ENCODE measurements around the gene VAC14.
A peak's percentile ranks its signal among the peaks of the same experiment; 100 is the strongest.
"Not testable (repeated sequence)": the region's sequence is repeated elsewhere in the genome, so short reads cannot be mapped to it uniquely, and the experiment has no call there.

The VAC14 gene

GRCh38 chr16:70743791-70744190 lies 57.2 kb downstream of the VAC14 start:
- TF ChIP-seq, protein P1, sequence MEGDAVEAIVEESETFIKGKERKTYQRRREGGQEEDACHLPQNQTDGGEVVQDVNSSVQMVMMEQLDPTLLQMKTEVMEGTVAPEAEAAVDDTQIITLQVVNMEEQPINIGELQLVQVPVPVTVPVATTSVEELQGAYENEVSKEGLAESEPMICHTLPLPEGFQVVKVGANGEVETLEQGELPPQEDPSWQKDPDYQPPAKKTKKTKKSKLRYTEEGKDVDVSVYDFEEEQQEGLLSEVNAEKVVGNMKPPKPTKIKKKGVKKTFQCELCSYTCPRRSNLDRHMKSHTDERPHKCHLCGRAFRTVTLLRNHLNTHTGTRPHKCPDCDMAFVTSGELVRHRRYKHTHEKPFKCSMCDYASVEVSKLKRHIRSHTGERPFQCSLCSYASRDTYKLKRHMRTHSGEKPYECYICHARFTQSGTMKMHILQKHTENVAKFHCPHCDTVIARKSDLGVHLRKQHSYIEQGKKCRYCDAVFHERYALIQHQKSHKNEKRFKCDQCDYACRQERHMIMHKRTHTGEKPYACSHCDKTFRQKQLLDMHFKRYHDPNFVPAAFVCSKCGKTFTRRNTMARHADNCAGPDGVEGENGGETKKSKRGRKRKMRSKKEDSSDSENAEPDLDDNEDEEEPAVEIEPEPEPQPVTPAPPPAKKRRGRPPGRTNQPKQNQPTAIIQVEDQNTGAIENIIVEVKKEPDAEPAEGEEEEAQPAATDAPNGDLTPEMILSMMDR (IDR thresholded peaks at IDR 0.05; ENCODE audit: borderline replicate concordance, insufficient read depth, low read depth, low read length): no peak
- no peak overlapping the region for H3K4me3 ChIP-seq (ENCODE audit: low read depth, low read length)

DNA sequence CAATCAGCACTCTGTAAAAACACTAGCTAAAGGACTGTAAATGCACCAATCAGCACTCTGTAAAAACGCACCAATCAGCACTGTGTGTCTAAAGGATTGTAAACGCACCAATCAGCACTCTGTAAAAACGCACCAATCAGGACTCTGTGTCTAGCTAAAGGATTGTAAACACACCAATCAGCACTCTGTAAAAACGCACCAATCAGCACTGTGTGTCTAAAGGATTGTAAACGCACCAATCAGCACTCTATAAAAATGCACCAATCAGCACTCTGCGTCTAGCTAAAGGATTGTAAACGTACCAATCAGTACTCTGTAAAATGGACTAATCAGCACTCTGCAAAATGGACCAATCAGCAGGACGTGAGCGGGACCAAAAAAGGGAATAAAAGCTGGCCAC lies 58.0 kb downstream of the VAC14 start:
- not testable (repeated sequence) for H3K4me3 ChIP-seq (ENCODE audit: low read depth, low read length)

DNA sequence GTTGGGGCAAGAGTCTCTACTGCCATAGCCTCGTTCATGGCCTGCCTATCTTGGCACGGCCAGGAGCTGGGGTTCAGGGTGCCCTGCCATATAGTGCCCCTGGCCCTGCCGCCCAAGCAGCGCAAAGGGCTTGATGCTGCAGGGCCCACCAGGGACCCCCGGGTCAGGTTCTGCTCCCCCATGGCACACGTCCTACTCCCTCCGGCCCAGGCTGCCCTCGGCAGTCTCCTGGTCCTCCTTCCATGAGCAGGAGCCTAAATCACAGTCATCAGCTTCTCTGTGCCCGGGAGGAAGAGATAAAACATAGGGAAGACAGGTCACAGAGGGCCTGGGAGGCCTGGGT lies 59.2 kb downstream of the VAC14 start:
- no peak overlapping the region for H3K4me3 ChIP-seq (ENCODE audit: low read depth, low read length)
- TF ChIP-seq, protein P1 (IDR thresholded peaks at IDR 0.05; ENCODE audit: borderline replicate concordance, insufficient read depth, low read depth, low read length): no peak

DNA sequence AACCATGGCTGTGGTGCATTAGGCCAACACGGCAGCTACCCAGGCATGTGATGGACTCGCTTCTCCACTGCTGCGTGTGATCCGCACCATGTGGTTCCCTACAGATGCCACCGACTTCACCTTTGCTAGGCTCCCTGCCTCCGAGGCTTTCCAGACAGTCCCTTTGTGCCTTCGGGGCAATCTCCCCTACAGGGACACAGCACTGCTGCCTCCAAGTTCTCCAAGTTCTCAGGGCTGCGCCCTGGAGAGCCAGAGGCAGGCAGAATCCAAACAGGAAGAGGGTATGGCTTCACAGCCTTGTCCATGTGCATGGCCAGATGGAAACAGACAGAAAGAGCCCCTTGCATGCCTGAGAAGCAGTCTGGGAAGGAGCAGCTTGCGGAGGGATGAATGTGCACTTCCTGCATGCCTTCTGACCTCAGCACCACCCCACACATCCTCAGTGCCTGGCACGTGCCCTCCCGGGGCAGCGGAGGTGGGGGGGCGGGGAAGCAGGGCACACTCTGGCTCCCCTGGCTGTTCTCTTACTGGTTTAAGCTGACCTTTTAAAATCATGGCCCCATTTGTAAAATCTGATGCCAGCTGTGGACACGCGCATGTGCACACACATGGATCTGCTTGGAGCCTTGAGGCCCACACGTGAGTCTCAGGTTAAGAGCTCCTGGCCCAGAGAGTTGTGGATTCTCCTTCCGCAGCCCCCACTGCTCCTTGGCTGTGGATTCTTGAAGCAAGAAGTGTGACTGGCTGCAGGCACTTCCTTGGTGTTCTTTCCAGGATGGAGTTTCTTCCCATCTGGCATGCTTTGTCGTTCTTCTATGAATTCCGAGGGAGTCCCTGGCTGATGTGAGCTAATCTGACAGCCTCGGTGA lies 59.8 kb downstream of the VAC14 start:
- no peak overlapping the region for H3K4me3 ChIP-seq (ENCODE audit: low read depth, low read length)
- TF ChIP-seq, protein P1 (IDR thresholded peaks at IDR 0.05; ENCODE audit: borderline replicate concordance, insufficient read depth, low read depth, low read length): no peak

GRCh38 chr16:70740174-70740913 lies 60.6 kb downstream of the VAC14 start:
- TF ChIP-seq, protein P1 (IDR thresholded peaks at IDR 0.05; ENCODE audit: borderline replicate concordance, insufficient read depth, low read depth, low read length): no peak

DNA sequence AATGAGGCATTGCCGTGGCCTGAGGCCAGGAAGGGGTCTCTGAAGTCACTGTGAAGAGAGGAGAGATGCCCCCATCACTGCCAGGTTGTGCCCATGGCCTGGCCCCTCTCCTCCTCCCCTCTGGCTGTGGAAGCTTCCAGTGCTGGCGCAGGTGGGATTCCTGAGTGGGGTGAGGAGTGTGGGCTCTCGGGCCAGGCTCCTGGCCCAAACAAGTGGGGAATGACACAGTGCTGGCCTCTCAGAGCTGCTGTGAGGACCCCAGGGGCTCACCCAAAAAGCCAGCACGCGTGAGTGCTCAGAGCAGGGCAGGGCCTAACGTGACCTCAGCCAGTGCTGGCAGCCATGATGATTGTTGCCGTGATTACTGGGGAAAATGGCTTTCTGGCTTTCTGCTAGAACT lies 61.6 kb downstream of the VAC14 start:
- H3K4me3 ChIP-seq (ENCODE audit: low read depth, low read length): no peak overlapping the region
- TF ChIP-seq, protein P1 (IDR thresholded peaks at IDR 0.05; ENCODE audit: borderline replicate concordance, insufficient read depth, low read depth, low read length): no peak

More at GRCh38 chr16:70740174-70740913, 60.6 kb downstream of the VAC14 start:
- no peak overlapping the region for H3K4me3 ChIP-seq (ENCODE audit: low read depth, low read length)

DNA sequence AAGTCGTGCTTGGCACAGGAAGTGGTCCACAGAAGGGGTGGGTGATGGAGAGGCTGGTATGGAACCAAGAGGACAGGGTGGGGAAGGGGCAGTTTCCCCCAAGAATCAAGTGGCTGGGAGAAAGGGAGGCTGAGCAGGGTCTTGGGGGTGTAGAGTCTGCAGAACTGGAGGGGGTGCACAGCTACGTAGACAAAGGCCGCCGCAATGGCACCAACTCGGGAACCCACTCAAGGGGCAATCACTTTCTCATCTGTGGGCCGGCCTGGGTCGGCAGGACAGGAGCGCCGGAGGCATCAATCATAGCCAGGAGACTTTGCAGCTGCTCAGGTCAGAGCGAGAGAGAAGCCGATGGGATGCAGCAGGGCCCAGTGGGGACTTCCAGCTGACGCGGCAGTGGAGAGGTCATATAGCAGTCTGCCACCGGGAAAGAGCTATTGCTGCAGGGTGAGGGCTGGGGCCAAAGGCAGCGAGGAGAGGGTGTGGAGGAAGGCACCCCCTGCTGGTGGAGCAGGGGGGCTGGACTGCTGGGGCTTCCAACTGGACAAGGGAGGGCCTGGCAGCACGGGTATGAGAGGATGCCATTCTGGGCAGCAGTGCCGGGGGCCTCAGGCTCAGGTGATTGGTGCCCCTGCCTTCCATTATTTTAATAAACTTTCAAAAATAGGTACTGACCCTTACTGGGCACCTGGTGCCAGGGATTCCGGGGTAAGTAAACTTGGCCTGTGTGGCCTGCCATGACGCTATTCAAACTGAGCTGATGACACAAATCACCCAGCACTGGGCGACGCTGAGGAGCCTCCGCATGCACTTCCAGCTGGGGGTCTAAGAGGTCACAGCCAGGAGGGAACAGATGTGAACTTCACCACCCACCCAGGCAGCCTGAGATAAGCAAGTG lies 62.6 kb downstream of the VAC14 start:
- no peak overlapping the region for H3K4me3 ChIP-seq (ENCODE audit: low read depth, low read length)
- TF ChIP-seq, protein P1 (IDR thresholded peaks at IDR 0.05; ENCODE audit: borderline replicate concordance, insufficient read depth, low read depth, low read length): peak; percentile 55

Measured in GM12875 (cell line).